Endothelial cell of umbilical vein (primary cell): Measurements from ENCODE around the gene CDKL4. TPM values are rescaled to one million over a fixed set of nuclear protein-coding genes. Genes with fewer than 3 reads are reported as not detected.

Experiments used
- BruUV-seq: library from RNA; stranded (reverse); fragments of 400-500 nt; replicated peaks from 2 replicates; lab custom pipeline; 2021; lab: Mats Ljungman, UMichigan
- CTCF ChIA-PET: fragments of 300-600, 350-600 bp; sonication (Branson Sonifier 250); formaldehyde crosslinking; loops from one replicate; lab custom pipeline; 2021; ENCODE audit warnings: antibody characterized with exemption, inconsistent platforms; lab: Charles Lee
- POLR2A ChIA-PET: fragments of 300-600, 350-600 bp; sonication (Branson Sonifier 250); formaldehyde crosslinking; loops from one replicate; lab custom pipeline; 2021; ENCODE audit warnings: antibody characterized with exemption, inconsistent platforms; lab: Charles Lee
- DNase-seq: peaks from one replicate; pipeline ENCODE4 v3.0.0-alpha.2; 2011; ENCODE audit warnings: low read depth, low spot score
- FAIRE-seq: peaks from 2 replicates; lab custom pipeline; 2011; peaks lifted over from hg19 to GRCh38; lab: Jason Lieb, UNC
- H2AFZ ChIP-seq: 2 replicates; pipeline ENCODE4 v1.6.0; 2012; ENCODE audit warnings: low read depth, low read length, control low read depth, inconsistent platforms
- H3K27ac ChIP-seq: 2 replicates; pipeline ENCODE4 v1.5.1; 2011; ENCODE audit warnings: low read depth, mild to moderate bottlenecking, control low read depth, low read length, moderate library complexity; ENCODE audit not compliant: insufficient read depth
- H3K27me3 ChIP-seq, 2 experiments: 2 replicates each; pipeline versions ENCODE4 v1.6.0 to v1.6.1; 2011; ENCODE audit warnings: low read length in 2 of 2, mixed read lengths in 1 of 2; ENCODE audit not compliant: control insufficient read depth in 2 of 2, insufficient read depth in 2 of 2
- H3K36me3 ChIP-seq, 2 experiments: 2 replicates in 1 of 2; 3 replicates in 1 of 2; pipeline ENCODE4 v1.5.1; 2011; ENCODE audit warnings: low read length in 2 of 2, mild to moderate bottlenecking in 1 of 2, moderate library complexity in 1 of 2; ENCODE audit not compliant: control insufficient read depth in 2 of 2, insufficient read depth in 2 of 2; ENCODE audit errors: extremely low read depth in 1 of 2
- H3K4me1 ChIP-seq: 3 replicates; pipeline ENCODE4 v1.5.1; 2011; ENCODE audit warnings: mild to moderate bottlenecking, low read length; ENCODE audit not compliant: control insufficient read depth, insufficient read depth; ENCODE audit errors: extremely low read depth
- H3K4me2 ChIP-seq: 2 replicates; pipeline ENCODE4 v1.6.1; 2011; ENCODE audit warnings: low read length, control low read depth, mixed read lengths; ENCODE audit not compliant: insufficient read depth
- H3K4me3 ChIP-seq, 3 experiments: fragments of 200-600 bp in 1 of 3; sonication (generic), shearing (Covaris generic) in 1 of 3; replicated peaks in 1 of 3; 2 replicates each; pipeline ENCODE4 v1.5.1; 2011 to 2016; ENCODE audit warnings: control low read depth in 3 of 3, low read length in 3 of 3, mild to moderate bottlenecking in 2 of 3, inconsistent platforms in 1 of 3, low read depth in 1 of 3, moderate library complexity in 1 of 3; ENCODE audit not compliant: insufficient read depth in 1 of 3
- H3K79me2 ChIP-seq: 2 replicates; pipeline ENCODE4 v1.6.0; 2012; ENCODE audit warnings: low read length, inconsistent platforms; ENCODE audit not compliant: control insufficient read depth, insufficient read depth
- H3K9ac ChIP-seq: replicated peaks from 2 replicates; pipeline ENCODE3; 2011; ENCODE audit warnings: low read length, control low read depth; ENCODE audit not compliant: insufficient read depth; ENCODE audit errors: extremely low read depth
- H3K9me1 ChIP-seq: replicated peaks from 3 replicates; pipeline ENCODE4 v1.6.0; 2011; ENCODE audit warnings: mild to moderate bottlenecking, low read length; ENCODE audit not compliant: control insufficient read depth, insufficient read depth; ENCODE audit errors: extremely low read depth
- H3K9me3 ChIP-seq: replicated peaks from 2 replicates; pipeline ENCODE4 v1.5.1; 2012; ENCODE audit warnings: low read length, inconsistent platforms; ENCODE audit not compliant: control insufficient read depth, insufficient read depth
- H4K20me1 ChIP-seq: replicated peaks from 2 replicates; pipeline ENCODE3; 2011; ENCODE audit warnings: mild to moderate bottlenecking, low read length; ENCODE audit not compliant: control insufficient read depth, insufficient read depth; ENCODE audit errors: extremely low read depth
- CTCF ChIP-seq, 2 donors: IDR thresholded peaks; 1 replicate in 1 of 2; 2 replicates in 1 of 2; pipeline ENCODE4 v1.5.1; 2011; ENCODE audit warnings: low read length in 2 of 2, mild to moderate bottlenecking in 2 of 2, moderate library complexity in 2 of 2, control low read depth in 1 of 2, inconsistent platforms in 1 of 2, low read depth in 1 of 2; ENCODE audit not compliant: insufficient read depth in 1 of 2; ENCODE audit errors: extremely low read depth in 1 of 2
- EZH2 ChIP-seq: IDR thresholded peaks from 2 replicates; pipeline ENCODE4 v1.6.1; 2012; ENCODE audit warnings: borderline replicate concordance, low read depth, mild to moderate bottlenecking, moderate library complexity, low read length, inconsistent platforms; ENCODE audit not compliant: severe bottlenecking
- FOS ChIP-seq: IDR thresholded peaks from 2 replicates; pipeline ENCODE4 v1.6.1; 2011; ENCODE audit warnings: mild to moderate bottlenecking, low read length, moderate library complexity, borderline replicate concordance; ENCODE audit not compliant: insufficient read depth
- GATA2 ChIP-seq: IDR thresholded peaks from 2 replicates; pipeline ENCODE4 v1.7.0; 2011; ENCODE audit warnings: low read depth, mild to moderate bottlenecking, moderate library complexity, mixed read lengths, low read length; ENCODE audit not compliant: insufficient read length, insufficient read depth
- JUN ChIP-seq: IDR thresholded peaks from 2 replicates; pipeline ENCODE4 v1.6.1; 2011; ENCODE audit warnings: borderline replicate concordance, low read depth; ENCODE audit not compliant: insufficient read length, insufficient read depth
- MAX ChIP-seq: IDR thresholded peaks from 2 replicates; pipeline ENCODE4 v1.6.1; 2011; ENCODE audit not compliant: insufficient read depth, insufficient read length
- MYC ChIP-seq: IDR thresholded peaks from one replicate; pipeline ENCODE4 v1.6.1; 2011; ENCODE audit warnings: mild to moderate bottlenecking, low read depth, low read length
- POLR2A ChIP-seq: IDR thresholded peaks from 2 replicates; pipeline ENCODE4 v1.6.1; 2012; ENCODE audit warnings: low read depth, mild to moderate bottlenecking, control low read depth, low read length
- POLR2AphosphoS5 ChIP-seq: IDR thresholded peaks from 2 replicates; pipeline ENCODE4 v1.6.1; 2012; ENCODE audit warnings: low read depth, mild to moderate bottlenecking, control low read depth, low read length, moderate library complexity; ENCODE audit not compliant: insufficient read depth
- dilution Hi-C: fragments of 300-500 bp; cut with MboI; formaldehyde crosslinking; loops from one replicate; pipeline ENCODE4 v1.15.0; 2019; ENCODE audit warnings: low sequenced_read_pairs; ENCODE audit not compliant: extremely low pct_ligation_motif_present
- intact Hi-C: fragments of 100-400 bp; cut with micrococcal nuclease; formaldehyde crosslinking; loops from one replicate; pipeline ENCODE4 v1.10.0; 2022
- polyA plus RNA-seq, 4 experiments: library from polyadenylated mRNA; depleted of rRNA in 3 of 4; stranded (reverse) in 3 of 4; unstranded in 1 of 4; fragments of >200 nt; gene quantifications; 2 replicates each; pipeline versions ENCODE4 v1.2.1 to v1.2.3, GENCODE V29; 2011 to 2012; ENCODE audit warnings: missing spikeins in 1 of 4
- total RNA-seq: library from RNA; stranded (reverse); gene quantifications from 2 replicates; pipeline ENCODE4 v1.2.3, GENCODE V29; 2021

Gene CDKL4
- total and polyA plus RNA-seq, 2 donors (not counting 3 experiments of a cell fraction or from before 2014, with no cell fraction given), result 0.17 to 0.75 TPM

GRCh38 chr2:39150890-39151497 lies 92.8 kb downstream of the CDKL4 start:
- Histone ChIP-seq H3K9me3 (no peaks in the 10 kb centered on the region), H3K27me3 (no peaks in the 10 kb centered on the region), H3K9me1 (no peaks in the 10 kb centered on the region), H2AFZ (no peak overlapping the region), H3K4me2 (no peak overlapping the region), H3K79me2 (no peaks in the 10 kb centered on the region), H3K36me3 (no peaks in the 10 kb centered on the region), H4K20me1 (no peaks in the 10 kb centered on the region), H3K4me3 (no peak overlapping the region), H3K27ac (no peak overlapping the region), H3K4me1 (no peaks in the 10 kb centered on the region), H3K9ac (no peak overlapping the region)
- TF ChIP-seq CTCF (IDR thresholded peaks at IDR 0.05; ENCODE audit: extremely low read depth in 1 of 2, insufficient read depth in 1 of 2, low read depth in 1 of 2, low read length in 2 of 2) (no peak), FOS (no peak), GATA2 (no peak), EZH2 (no peak), POLR2AphosphoS5 (no peak), JUN (no peak), MAX (no peak), MYC (no peak), POLR2A (no peak)
- ChIA-PET POLR2A (no interaction called here), CTCF (no interaction called here)
- DNase-seq (no peak), FAIRE-seq (no peak)
- no TSS peak for BruUV-seq
- dilution Hi-C loops, result no loop called here
- intact Hi-C loops, result no loop called here
